ENCODE measurements around the gene RUNX1. TPM values are rescaled to one million over a fixed set of nuclear protein-coding genes. Genes with fewer than 3 reads are reported as not detected.

RUNX1 gene
- total RNA-seq, 1 donor from 2014 or later = 92.1 TPM

GRCh38 chr21:34949499-34949898 is 99.6 kb downstream of the RUNX1 start:
- ATAC-seq (ENCODE audit: low read depth) = no peak
- peaks cover 43% of the 10 kb centered on the region for H3K4me1 Mint-ChIP-seq
- intact Hi-C loops (cut with micrococcal nuclease) = no loop called here
- ChIA-PET CTCF (no interaction called here), POLR2A (no interaction called here)
- no peak overlapping the region for H3K27ac Mint-ChIP-seq
- TF ChIP-seq CTCF (IDR thresholded peaks at IDR 0.05) = no peak
- peaks cover 6% of the 10 kb centered on the region for H3K36me3 Mint-ChIP-seq (ENCODE audit: low read depth)
- no peak for DNase-seq
- H3K27me3 Mint-ChIP-seq = no peaks in the 10 kb centered on the region
- H3K9me3 Mint-ChIP-seq = peaks cover 2% of the 10 kb centered on the region
- H3K4me3 Mint-ChIP-seq = no peak overlapping the region

GRCh38 chr21:34949030-34949429 is 100.1 kb downstream of the RUNX1 start:
- TF ChIP-seq CTCF (IDR thresholded peaks at IDR 0.05) = no peak
- POLR2A ChIA-PET = no interaction called here
- H3K4me3 Mint-ChIP-seq = no peak overlapping the region
- CTCF ChIA-PET = no interaction called here
- no peak overlapping the region for H3K27ac Mint-ChIP-seq
- H3K27me3 Mint-ChIP-seq = no peaks in the 10 kb centered on the region
- peaks cover 2% of the 10 kb centered on the region for H3K9me3 Mint-ChIP-seq
- intact Hi-C loops (cut with micrococcal nuclease) = no loop called here
- DNase-seq (no peak), ATAC-seq (ENCODE audit: low read depth) (no peak)
- H3K4me1 Mint-ChIP-seq = peaks cover 43% of the 10 kb centered on the region
- H3K36me3 Mint-ChIP-seq (ENCODE audit: low read depth) = peaks cover 4% of the 10 kb centered on the region

DNA sequence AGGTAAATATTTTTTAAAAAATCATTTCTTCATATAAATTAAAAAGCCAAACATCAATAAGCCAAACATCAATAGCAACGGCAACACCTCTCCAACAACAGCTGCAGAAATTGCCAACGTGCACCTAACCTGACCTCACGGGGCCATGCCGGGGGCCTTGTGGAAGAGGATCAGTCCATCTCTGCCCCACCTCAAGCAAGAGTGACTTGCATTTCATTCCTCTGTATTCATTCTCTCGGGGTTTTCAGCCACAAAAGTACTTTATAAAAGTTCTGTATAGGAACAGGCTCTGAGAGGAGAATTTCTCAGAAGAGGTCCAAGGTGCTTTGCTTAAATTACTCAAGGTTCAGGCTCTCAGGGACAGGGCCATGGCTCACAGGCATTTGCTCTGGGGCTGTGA is 100.9 kb downstream of the RUNX1 start:
- Mint-ChIP-seq H3K27me3 (no peaks in the 10 kb centered on the region), H3K4me3 (no peak overlapping the region), H3K36me3 (ENCODE audit: low read depth) (peaks cover 6% of the 10 kb centered on the region), H3K27ac (no peak overlapping the region), H3K9me3 (peaks cover 2% of the 10 kb centered on the region), H3K4me1 (peaks cover 47% of the 10 kb centered on the region)
- no peak for DNase-seq
- intact Hi-C loops (cut with micrococcal nuclease) = no loop called here
- ChIA-PET POLR2A (interaction anchor here (0.7 kb wide), 1 partner anchor 102 kb away, joined by 4 read pairs; no protein-coding TSS in a partner anchor), CTCF (no interaction called here)
- no peak for ATAC-seq (ENCODE audit: low read depth)
- TF ChIP-seq CTCF (IDR thresholded peaks at IDR 0.05) = no peak

DNA sequence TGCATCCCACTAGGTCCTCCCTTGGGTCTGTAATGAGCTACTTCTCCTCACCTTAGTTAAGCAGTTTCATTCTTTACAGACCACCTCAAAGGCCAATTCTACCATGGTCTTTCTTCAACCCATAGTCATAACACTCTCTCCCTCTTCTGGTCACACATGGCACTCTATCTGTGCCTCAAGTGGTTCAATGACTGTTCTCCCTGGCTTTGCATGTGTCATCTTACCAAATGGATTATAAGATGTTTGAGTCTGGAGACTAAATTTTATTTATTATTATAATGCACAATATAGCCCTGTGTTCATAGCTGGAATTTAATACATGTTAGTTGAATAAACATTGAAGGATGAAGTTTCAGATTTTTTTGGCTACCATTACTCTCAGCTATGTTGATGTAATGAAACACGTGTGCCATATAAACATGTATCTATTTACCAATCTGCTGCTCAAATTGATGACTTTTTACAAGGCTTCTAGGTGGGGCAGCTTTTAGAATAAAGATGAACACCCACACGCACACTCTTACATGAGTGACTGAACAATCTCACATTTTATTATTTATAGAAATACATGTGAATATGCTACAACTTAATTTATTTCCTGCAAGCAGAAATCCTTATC is 102.1 kb downstream of the RUNX1 start:
- H3K27me3 Mint-ChIP-seq = no peaks in the 10 kb centered on the region
- H3K27ac Mint-ChIP-seq = peak overlapping the region; percentile 51
- peaks cover 9% of the 10 kb centered on the region for H3K36me3 Mint-ChIP-seq (ENCODE audit: low read depth)
- no peak for TF ChIP-seq CTCF (IDR thresholded peaks at IDR 0.05)
- intact Hi-C loops (cut with micrococcal nuclease) = loop anchor here (1.0 to 2.0 kb wide), 3 partner anchors 11 to 58 kb away; no protein-coding TSS in a partner anchor
- CTCF ChIA-PET = interaction anchor here (0.9 to 1.3 kb wide), 2 partner anchors 59 to 101 kb away, joined by 3 to 4 read pairs; no protein-coding TSS in a partner anchor
- ATAC-seq (ENCODE audit: low read depth) (peak; percentile 36), DNase-seq (no peak)
- H3K9me3 Mint-ChIP-seq = peaks cover 2% of the 10 kb centered on the region
- H3K4me1 Mint-ChIP-seq = peaks cover 53% of the 10 kb centered on the region
- H3K4me3 Mint-ChIP-seq = no peak overlapping the region
- POLR2A ChIA-PET = interaction anchor here (0.9 to 2.2 kb wide), 8 partner anchors 11 to 587 kb away, joined by 3 to 12 read pairs (median 7); no protein-coding TSS in a partner anchor

- peak overlapping the region; percentile 51 for H3K27ac Mint-ChIP-seq
- POLR2A ChIA-PET = interaction anchor here (0.9 to 2.2 kb wide), 9 partner anchors 11 to 588 kb away, joined by 3 to 12 read pairs (median 7); no protein-coding TSS in a partner anchor
- DNase-seq (no peak), ATAC-seq (ENCODE audit: low read depth) (peak; percentile 75)
- no peaks in the 10 kb centered on the region for H3K27me3 Mint-ChIP-seq
- CTCF ChIA-PET = interaction anchor here (0.5 to 1.3 kb wide), 3 partner anchors 37 to 102 kb away, joined by 3 to 4 read pairs (median 3); no protein-coding TSS in a partner anchor
- peak overlapping the region; percentile 30 for H3K4me3 Mint-ChIP-seq
- H3K36me3 Mint-ChIP-seq (ENCODE audit: low read depth) = peaks cover 9% of the 10 kb centered on the region
- intact Hi-C loops (cut with micrococcal nuclease) = loop anchor here (1.0 to 2.0 kb wide), 3 partner anchors 10 to 58 kb away; no protein-coding TSS in a partner anchor
- H3K4me1 Mint-ChIP-seq = peaks cover 49% of the 10 kb centered on the region
- H3K9me3 Mint-ChIP-seq = no peaks in the 10 kb centered on the region
- TF ChIP-seq CTCF (IDR thresholded peaks at IDR 0.05) = no peak
Observed at GRCh38 chr21:34946385-34946840, 102.7 kb downstream of the RUNX1 start.

Data from activated B cell treated with CpG ODN at 0.5 μM for 24 hours (primary cell).